HG02884 (cell line): ENCODE results near the gene SEPTIN11.

ENCODE experiments used
- ATAC-seq: cut with Tn5 transposase; IDR thresholded peaks from one replicate; pipeline ENCODE4 v1.9.1; 2021; ENCODE audit warnings: mild to moderate bottlenecking, moderate library complexity; ENCODE audit not compliant: unreplicated experiment

The SEPTIN11 gene

DNA sequence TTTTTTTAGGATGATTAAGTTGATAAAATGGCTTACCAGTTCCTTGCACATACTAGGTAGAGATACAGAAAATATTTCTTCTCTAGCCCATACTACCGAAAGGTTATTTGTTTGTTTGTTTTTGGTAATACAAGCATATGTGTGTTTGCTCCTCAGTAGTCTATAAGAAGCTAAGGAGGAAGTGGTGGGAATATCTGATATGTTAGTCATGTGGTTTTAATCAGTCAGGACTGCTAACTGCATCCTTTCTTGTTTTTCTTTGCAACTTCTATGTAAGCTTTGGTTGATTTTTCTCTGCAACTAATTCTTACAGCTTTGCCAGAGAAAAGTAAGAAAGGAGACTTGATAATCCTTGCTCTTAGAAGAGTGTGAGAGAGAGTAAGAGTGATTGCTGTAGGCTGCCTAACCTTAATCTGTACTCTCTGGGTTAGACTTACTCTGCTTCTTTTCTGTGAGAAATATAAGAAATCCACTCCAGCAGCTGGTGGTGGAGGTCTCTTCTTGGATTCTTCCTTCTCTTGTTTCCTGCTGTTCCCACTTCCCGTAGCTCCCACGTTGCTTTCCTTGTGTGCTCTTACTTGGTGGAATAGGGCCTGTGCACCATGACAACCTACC, 28.3 kb downstream of the SEPTIN11 start:
- no peak for ATAC-seq

DNA sequence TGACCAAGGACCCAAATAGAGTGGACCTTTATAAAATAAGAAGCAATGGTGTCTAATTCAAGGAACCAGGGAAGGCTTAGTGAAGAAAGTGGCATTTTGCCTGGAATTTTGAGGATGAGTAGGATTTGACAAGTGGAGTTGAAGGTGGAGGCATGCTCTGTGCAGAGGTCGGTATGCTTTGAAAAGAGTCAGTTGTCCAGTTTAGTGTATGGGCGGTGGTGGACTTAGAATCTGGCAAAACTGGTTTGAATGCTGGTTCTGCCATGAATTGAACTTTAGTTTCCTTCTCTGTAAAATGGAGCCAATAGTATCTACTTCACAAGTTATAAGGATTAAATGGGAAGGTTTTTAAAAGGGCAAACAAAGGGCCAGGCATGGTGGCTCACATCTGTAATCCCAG, 29.7 kb downstream of the SEPTIN11 start:
- no peak for ATAC-seq

DNA sequence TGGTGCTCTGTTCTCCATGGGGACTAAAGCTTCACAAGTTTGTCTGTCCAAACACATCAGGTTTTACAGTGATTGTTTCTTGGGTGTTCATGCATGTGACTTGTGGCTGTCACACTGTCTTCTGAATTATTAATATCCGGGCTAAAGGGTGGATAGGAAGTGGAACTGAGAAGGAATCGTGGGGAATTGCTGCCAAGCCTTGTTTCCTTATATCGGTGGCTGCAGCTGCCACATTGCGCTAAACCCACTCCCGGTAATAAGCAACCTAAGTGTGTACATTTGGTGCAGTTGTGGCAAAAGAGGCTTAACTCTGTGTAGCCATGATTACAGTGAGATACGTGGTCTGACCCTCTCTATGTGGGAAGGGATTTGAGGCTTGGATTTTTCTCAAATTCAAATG, 30.7 kb downstream of the SEPTIN11 start:
- ATAC-seq, result no peak

DNA sequence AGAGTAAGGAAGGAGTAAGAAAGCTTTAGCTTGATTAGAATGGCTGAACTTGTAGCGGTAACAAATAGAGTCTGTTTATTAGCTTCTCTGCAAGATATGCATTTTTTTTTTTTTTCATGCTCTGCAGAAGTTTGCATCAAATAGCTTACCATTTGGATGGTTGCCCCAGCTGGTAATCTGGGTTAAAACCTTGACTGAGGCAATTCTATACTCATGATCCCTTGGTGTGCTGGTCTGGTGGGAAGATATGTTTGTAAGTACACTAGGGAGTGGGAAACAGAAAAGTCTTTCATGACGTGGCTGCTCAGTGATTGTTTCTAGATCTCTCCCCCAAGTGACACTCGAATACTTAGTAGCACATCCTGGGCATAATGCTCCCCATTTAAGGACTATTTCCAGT, 32.1 kb downstream of the SEPTIN11 start:
- no peak for ATAC-seq

DNA sequence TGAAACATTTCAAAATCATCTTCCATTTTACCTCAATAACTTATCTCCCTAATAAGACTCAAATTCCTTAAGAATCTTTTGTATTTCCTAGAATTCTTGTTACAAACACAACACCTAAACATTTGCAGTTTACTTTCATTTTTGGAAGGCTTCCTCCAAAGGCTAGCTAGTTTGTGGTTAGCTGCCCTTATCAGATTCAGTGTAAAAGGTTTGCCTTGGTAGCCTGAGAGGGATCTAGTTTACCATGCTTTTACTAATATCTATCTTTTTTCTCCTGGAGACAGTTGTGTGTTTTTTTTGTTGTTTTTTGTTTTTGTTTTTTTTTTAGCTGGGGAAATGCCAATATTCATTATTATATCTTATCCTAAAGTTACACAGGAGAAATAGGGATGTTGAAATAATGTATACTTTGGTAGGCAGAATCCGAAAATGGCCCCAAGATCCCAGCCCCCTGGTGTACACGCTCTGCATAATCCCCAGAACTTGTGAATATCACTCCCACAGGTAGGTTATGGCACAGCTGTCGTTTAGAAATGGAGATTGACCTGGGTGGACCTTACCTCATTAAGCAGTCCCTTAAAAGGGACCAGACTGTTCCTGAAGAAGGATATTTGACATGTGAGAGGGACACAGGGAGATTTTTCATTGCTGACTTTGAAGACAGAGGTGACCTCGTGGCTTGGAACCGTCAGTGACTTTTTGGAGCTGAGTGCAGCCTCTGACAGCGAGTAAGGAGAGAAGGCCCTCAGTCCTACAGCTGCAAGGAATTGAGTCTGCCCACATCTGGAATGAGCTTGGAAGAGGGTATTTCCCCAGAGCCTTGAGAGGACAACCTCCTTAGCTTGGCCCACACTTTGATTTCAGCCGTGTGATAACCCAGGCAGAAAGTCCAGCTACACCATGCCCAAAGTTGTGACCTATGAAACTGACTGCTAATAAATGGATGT, 33.4 kb downstream of the SEPTIN11 start:
- no peak for ATAC-seq

DNA sequence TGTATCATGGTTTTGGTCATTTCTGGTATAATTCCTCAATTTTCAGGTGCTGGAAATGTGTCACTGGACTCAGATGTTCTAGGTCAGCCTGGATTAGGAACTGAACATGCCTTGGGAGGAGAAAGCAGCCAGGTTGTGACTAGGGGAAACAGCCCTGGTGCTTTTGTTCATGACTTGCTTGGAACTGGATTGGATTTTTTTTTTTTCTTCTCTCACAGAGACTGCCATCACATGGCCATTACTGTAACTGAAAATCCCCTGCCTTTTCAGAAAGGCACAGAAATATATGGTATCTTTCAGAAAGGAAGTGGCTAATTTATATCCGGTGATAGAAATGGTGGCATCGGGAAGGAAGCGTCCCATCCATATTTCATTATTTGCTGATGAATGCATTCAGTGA, 34.6 kb downstream of the SEPTIN11 start:
- ATAC-seq, result peak; percentile 48

DNA sequence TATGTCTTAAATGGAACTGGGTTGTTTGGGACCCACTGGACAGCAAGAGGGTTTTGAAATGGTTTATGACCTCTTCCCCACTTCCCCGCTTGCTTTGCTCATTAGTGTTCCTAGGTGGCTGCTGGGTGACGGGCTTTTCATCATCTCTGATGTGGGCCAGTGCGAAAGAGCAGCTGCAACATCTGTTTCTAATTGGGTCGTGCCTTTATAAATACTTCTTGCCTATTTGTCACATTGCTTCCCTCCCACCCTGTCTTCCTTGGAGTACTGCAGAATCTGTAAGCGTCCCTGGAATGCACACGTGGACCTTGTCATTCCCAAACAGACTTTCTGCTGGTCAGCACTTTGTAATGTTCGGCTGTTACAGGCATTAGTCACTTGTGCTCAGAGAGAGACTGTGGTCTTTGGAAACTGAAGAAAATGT, 35.2 kb downstream of the SEPTIN11 start:
- no peak for ATAC-seq

DNA sequence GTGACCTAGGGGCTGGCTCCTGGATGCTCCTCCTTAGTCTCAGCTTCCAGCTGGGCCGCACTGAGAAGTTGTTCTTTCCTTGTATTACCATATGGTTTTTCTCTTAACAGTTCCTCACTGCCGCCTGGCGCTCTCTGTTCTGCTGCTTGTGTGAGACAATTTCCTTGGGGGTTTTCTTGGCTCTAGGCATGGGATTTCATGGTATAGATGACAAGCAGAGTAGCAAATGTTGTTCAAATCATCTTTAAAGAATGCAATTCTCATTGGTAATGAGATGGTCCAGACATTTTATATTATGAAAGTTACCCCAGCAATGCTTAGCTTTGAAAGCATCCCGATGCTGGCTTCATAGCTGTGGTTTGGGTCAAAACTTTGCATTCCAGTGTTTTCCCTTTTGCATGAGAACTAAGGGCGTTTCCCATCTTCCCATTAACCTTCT, 37.6 kb downstream of the SEPTIN11 start:
- no peak for ATAC-seq

DNA sequence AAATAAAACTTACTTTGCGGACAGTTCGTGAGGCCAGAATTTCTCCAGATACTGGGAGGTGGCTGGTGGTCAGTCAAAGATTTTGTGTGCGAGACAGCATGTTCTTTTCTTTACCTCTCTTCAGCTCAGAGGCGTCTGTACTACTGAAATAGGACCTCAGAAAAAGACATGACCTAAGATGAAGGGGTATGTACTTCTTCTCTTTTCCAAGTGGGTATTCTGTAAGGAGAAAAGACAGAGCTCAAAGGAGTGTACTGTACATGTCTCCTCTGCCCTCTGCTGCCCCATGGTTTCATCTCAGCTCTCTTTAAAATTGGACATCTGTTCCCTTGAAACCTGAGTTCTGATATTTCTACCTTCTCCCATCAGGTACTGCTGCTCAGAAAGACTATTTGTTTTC, 38.1 kb downstream of the SEPTIN11 start:
- ATAC-seq, result no peak

DNA sequence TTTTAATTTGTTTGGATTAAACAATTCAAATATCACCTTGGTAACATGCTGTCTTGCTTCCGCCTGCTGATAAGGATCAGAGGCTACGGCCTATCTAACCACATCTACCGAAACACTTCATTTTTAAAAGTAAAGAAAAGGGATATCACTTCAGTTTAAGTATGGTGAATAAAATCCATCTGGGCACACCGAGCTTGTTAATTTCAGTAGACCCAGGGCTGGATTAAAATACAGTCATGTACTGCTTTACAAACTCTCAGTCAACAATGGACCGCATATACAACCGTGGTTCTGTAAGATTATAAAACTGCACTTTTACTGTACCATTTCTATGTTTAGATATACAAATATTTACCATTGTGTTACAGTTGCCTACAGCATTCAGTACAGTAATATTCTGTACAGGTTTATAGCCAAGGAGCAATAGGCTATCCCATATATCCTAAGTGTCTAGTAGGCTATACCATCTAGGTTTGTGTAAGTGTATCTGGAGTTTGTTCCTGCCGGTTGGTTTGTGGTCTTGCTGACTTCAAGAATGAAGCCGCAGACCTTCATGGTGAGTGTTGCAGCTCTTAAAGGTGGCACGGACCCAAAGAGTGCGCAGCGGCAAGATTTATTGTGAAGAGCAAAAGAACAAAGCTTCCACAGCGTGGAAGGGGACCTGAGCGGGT, 40.0 kb downstream of the SEPTIN11 start:
- ATAC-seq, result no peak

DNA sequence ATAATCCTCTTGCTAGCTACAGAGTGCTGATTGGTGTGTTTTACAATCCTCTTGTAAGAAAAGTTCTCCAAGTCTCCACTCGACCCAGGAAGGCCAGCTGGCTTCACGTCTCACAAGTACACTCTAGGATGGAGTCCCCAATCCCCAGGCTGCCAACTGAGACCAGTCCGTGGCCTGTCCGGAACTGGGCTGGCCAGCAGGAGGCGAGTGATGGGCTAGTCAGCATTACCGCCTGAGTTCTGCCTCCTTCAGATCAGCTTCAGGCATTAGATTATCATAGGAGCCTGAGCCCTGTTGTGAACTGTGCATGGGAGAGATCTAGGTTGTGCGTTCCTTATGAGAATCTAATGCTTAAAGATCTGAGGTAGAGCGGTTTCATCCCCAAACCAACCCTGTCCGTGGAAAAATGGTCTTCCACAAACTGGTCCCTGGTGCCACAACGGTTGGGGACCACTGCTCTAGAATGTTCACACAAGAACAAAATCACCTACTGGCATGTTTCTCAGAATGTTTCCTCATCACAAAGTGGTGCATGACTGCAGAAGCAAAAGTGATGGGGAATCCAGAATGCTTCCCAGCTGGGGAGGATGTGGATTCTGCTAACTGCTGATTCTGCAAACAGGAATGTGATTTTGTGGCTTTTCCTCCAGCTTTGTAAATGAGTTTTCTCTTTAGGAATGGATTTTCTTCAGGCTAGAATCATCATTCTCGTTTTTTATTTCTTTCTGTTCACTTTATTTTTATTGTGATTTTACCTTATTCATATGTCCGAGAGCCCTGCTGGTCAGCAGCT, 40.9 kb downstream of the SEPTIN11 start:
- no peak for ATAC-seq

DNA sequence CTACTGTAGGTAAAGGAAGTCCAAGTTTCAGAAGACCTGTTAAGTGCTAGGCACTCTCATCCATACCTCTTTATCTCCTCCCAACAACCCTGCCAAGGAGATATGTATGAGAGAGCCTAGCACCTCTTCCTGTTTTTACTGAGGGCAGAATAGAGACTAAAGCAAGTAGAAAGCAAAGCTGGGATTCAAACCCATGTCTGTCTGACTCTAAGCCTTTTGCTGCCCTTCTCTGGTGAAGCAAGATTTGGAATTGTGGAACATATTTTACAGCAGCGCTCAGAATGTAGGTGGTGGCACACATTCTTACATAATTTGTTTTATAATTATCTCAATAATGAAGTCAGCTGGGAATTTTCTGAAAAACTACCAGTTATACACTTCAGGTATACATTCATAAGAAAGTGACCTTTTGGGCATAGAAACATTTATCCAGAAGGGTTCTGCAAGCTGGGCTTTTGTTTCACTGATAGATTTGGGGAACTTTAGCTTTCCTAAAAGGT, 41.7 kb downstream of the SEPTIN11 start:
- ATAC-seq, result no peak

DNA sequence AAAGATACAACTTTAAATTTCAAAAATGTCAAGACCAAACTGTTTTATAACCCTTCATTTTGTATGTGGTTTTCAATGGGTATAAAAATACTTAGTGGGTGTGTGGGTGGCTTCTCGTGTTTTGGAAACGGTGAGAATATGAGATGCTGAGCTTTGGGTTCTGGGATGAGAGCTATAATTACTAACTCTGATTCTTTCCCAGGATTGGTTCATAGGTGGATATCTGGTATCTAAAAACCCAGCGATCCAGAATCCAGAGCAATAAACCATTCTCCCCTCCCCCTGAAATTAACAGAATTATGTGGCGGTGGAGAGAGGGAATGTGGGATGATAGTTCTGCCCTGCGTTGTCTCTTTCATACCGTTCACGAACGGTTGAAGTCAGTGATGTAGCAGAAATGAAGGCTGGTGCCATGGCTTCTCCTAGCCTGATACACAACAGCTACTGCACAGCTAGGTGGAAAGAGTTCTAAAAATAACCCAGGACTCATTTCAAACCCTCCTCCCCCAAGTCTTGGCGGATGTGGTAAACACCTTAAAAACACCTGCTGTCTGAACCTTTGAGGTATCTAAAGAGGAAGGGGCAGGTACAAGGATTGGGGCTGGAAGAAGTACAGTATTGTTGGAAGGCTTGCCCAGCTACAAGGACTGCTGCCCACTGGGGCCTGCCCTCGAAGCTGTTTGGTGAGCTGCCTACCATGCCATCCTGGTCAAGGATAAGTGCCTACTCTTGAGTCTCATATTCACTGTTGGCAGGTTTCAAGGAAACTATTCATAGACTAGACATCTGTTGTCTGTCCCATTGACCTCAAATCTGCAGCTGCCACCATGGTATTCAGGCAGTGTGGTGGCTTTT, 44.5 kb downstream of the SEPTIN11 start:
- ATAC-seq, result peak; percentile 79

DNA sequence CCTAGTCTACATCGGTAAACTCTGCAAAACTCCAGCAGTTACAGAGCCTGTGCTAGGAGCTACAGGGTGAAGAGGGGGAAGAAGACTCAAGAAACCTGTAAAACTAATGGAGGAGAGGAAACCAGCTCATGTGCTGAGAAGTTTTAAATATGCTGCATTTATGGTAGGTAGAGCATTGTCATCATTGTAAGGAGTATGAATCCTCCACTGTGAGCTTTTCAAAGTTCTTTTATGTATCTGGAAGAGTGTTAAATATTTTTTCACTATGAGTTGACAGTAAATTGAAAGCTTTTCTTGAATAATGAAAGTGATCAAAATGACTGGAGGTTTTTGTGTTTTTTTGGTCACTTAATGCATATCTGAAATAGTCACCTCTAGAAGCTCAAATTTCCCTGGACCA, 46.2 kb downstream of the SEPTIN11 start:
- no peak for ATAC-seq

DNA sequence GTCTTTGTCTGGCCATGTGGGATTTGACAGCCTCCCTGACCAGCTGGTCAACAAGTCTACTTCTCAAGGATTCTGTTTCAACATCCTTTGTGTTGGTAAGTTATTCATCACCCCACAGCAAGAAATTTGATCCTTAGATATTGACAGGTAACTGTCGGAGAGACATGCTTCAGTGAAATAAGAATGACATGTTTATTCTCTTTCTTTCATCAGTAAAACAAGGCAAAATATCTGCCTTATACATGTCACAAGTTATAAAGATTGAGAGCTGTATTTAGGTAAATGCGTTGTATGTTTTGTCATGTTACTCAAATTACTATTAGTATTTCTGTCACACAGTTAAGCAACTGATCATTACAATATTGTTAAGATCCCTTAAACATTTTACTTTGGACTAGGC, 46.9 kb downstream of the SEPTIN11 start:
- ATAC-seq, result no peak

DNA sequence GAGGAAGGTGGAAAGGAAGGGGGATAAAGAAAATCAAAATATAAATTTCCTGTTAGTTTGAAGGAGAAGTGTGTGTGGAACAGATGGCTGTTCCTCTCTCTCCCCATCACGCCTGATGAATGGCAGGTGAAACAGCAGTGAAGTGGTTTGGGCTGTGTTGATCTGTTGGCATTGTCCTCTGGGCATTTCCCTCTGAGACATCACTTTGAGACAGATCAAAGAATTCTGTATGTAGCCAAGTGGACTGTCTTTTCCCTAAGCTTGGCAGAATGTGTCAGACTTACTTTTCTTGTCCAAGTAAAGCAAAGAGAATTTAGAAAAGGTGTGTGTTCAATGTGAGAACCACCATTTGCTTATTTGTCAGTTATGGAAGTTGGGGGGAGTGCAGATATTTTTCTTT, 47.5 kb downstream of the SEPTIN11 start:
- ATAC-seq, result no peak

DNA sequence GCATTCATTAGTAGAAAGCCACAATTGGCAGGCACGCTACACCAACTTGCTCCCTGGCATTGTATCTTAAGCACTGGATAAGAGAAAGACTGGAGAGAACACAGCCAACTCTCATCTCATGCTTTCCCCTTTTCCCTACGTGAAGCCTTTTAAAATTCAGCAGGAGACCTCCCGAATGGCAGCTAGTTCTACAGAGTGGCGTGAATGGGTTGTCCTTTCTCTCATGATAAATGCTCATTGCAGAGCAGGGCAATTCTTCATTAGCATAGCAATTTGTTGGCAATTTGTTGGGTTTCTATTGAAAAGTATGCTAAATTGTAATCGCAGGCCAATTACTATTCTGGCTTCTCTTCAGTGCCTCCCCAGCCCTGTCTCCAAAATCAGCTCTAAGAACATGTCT, 48.0 kb downstream of the SEPTIN11 start:
- ATAC-seq, result no peak

DNA sequence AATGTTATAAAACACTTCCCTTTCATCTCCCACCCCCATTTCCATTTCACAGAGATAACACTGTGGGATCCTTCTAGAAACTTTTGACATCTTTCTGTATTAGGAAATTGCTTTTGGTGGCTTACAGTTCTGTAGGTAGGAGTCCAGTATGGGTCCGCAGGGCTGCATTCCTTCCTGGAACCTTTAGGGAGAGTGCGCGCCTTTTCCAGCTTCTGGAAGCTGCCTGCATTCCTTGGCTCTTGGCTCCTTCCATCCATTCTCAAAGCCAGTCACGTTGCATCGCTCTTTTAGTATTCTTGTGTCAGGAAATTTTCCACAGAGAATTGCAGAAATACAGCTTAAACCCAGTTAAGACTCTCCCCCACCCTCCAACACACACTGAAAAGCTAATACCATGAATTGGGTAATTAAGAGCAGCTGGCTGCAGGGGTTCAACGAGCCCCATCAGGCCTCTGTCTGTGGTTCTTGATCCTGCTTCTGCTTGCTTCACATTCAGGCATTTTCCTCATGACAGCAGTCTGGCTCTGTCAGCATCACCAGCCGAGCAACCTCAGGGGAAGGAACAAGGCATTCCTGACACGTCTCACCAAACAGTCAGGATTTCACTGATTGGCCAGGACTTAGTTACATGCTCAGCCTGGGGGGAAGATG, 48.8 kb downstream of the SEPTIN11 start:
- ATAC-seq, result no peak
